GM23338 (cell line): ENCODE results near the gene SMYD3. TPM values are rescaled to one million over a fixed set of nuclear protein-coding genes. Genes with fewer than 3 reads are reported as not detected.

Experiments used
- ATAC-seq: fragments of 200-7000 bp; cut with Tn5 transposase; 3 replicates; pipeline ENCODE4 v1.9.1; 2020
- DNase-seq: peaks from one replicate; pipeline ENCODE4 v3.0.0-alpha.2; 2015; ENCODE audit warnings: low spot score
- H2AFZ ChIP-seq: fragments of 200-600 bp; sonication (generic); 2 replicates; pipeline ENCODE4 v1.8.0; 2016; ENCODE audit warnings: antibody characterized with exemption, mild to moderate bottlenecking, moderate library complexity
- H3F3A ChIP-seq: fragments of 200-600 bp; sonication (generic); replicated peaks from 2 replicates; pipeline ENCODE4 v1.8.0; 2017; ENCODE audit warnings: antibody characterized with exemption, mixed run types, low read depth
- H3K27ac ChIP-seq: fragments of 200-600 bp; sonication (generic); 2 replicates; pipeline ENCODE4 v1.6.1; 2016; ENCODE audit warnings: low read depth
- H3K27me3 ChIP-seq: fragments of 200-600 bp; sonication (generic); 2 replicates; pipeline ENCODE4 v1.8.0; 2016; ENCODE audit warnings: mild to moderate bottlenecking, mixed run types, moderate library complexity; ENCODE audit not compliant: insufficient read depth
- H3K36me3 ChIP-seq: fragments of 200-600 bp; sonication (generic); 2 replicates; pipeline ENCODE4 v1.8.0; 2016; ENCODE audit warnings: mild to moderate bottlenecking; ENCODE audit not compliant: insufficient read depth
- H3K4me1 ChIP-seq: fragments of 200-600 bp; sonication (generic); 2 replicates; pipeline ENCODE4 v1.8.0; 2016; ENCODE audit warnings: mild to moderate bottlenecking, moderate library complexity; ENCODE audit not compliant: insufficient read depth
- H3K4me2 ChIP-seq: fragments of 200-600 bp; sonication (generic); 2 replicates; pipeline ENCODE4 v1.7.1; 2017; ENCODE audit warnings: mixed run types
- H3K4me3 ChIP-seq: fragments of 200-600 bp; sonication (generic); 2 replicates; pipeline ENCODE4 v1.6.1; 2016; ENCODE audit warnings: mixed run types
- H3K79me2 ChIP-seq: fragments of 200-600 bp; sonication (generic); replicated peaks from 2 replicates; pipeline ENCODE4 v1.8.0; 2017; ENCODE audit warnings: mild to moderate bottlenecking; ENCODE audit not compliant: insufficient read depth
- H3K9me2 ChIP-seq: fragments of 200-600 bp; sonication (generic); 2 replicates; pipeline ENCODE4 v1.8.0; 2017; ENCODE audit not compliant: insufficient read depth
- H4K20me1 ChIP-seq: fragments of 200-600 bp; sonication (generic); replicated peaks from 2 replicates; pipeline ENCODE4 v1.8.0; 2017; ENCODE audit warnings: mild to moderate bottlenecking; ENCODE audit not compliant: insufficient read depth
- H3K27ac Mint-ChIP-seq: 2 replicates; pipeline ENCODE4 v1.8.0; 2020; ENCODE audit warnings: inconsistent platforms, mild to moderate bottlenecking, moderate library complexity, mixed read lengths
- H3K27me3 Mint-ChIP-seq: 3 replicates; pipeline ENCODE4 v1.8.0; 2022; ENCODE audit warnings: low read depth, mild to moderate bottlenecking, moderate library complexity, mixed read lengths, inconsistent platforms; ENCODE audit not compliant: insufficient read depth, poor library complexity
- H3K36me3 Mint-ChIP-seq: 3 replicates; pipeline ENCODE4 v1.8.0; 2021; ENCODE audit warnings: low read depth, mild to moderate bottlenecking, inconsistent platforms, moderate library complexity, mixed read lengths
- H3K4me1 Mint-ChIP-seq: 3 replicates; pipeline ENCODE4 v1.8.0; 2020; ENCODE audit warnings: mild to moderate bottlenecking, inconsistent platforms, mixed read lengths
- H3K4me3 Mint-ChIP-seq: 3 replicates; pipeline ENCODE4 v1.8.0; 2021; ENCODE audit warnings: moderate library complexity, mild to moderate bottlenecking, inconsistent platforms, mixed read lengths
- H3K9me3 Mint-ChIP-seq: 3 replicates; pipeline ENCODE4 v1.8.0; 2020; ENCODE audit warnings: moderate library complexity, mild to moderate bottlenecking, inconsistent platforms, mixed read lengths
- CREB1 ChIP-seq: fragments of 250-450 bp; sonication (Bioruptor Pico); IDR thresholded peaks from 2 replicates; pipeline ENCODE4 v1.5.0; 2020; ENCODE audit warnings: low read depth, mild to moderate bottlenecking, moderate library complexity
- CTCF ChIP-seq, 2 experiments: fragments of 200-600 bp in 1 of 2; sonication (generic) in 1 of 2; conservative IDR thresholded peaks; 2 replicates each; pipeline versions ENCODE4 v1.5.1 to v1.6.1; 2016 to 2017; ENCODE audit warnings: antibody characterized with exemption in 2 of 2, low read depth in 2 of 2, mild to moderate bottlenecking in 2 of 2, moderate library complexity in 1 of 2
- EZH2 ChIP-seq: fragments of 200-600 bp; sonication (generic); IDR thresholded peaks from one replicate; pipeline ENCODE4 v1.8.0; 2017; ENCODE audit warnings: antibody characterized with exemption, mild to moderate bottlenecking, low read depth; ENCODE audit not compliant: unreplicated experiment
- EZH2phosphoT487 ChIP-seq: fragments of 200-600 bp; sonication (generic); IDR thresholded peaks from one replicate; pipeline ENCODE4 v1.8.1; 2018; ENCODE audit warnings: antibody characterized with exemption; ENCODE audit not compliant: unreplicated experiment
- JUNB ChIP-seq: IDR thresholded peaks from one replicate; pipeline ENCODE4 v1.6.1; 2016; ENCODE audit warnings: antibody characterized with exemption; ENCODE audit not compliant: unreplicated experiment
- NANOG ChIP-seq: IDR thresholded peaks from 2 replicates; pipeline ENCODE4 v1.6.1; 2016; ENCODE audit warnings: antibody characterized with exemption, borderline replicate concordance
- POLR2AphosphoS5 ChIP-seq: IDR thresholded peaks from 2 replicates; pipeline ENCODE4 v1.6.1; 2016; ENCODE audit warnings: antibody characterized with exemption, low read depth
- REST ChIP-seq: IDR thresholded peaks from one replicate; pipeline ENCODE4 v1.6.1; 2018; ENCODE audit warnings: antibody characterized with exemption; ENCODE audit not compliant: unreplicated experiment
- STAT1 ChIP-seq: IDR thresholded peaks from one replicate; pipeline ENCODE4 v1.6.1; 2016; ENCODE audit warnings: antibody characterized with exemption; ENCODE audit not compliant: unreplicated experiment
- ZNF114 ChIP-seq: fragments of 250-450 bp; sonication (Bioruptor Pico); IDR thresholded peaks from 2 replicates; pipeline ENCODE4 v1.5.0; 2020; ENCODE audit warnings: mild to moderate bottlenecking, moderate library complexity
- ZNF331 ChIP-seq: fragments of 250-450 bp; sonication (Bioruptor Pico); IDR thresholded peaks from 2 replicates; pipeline ENCODE4 v1.5.0; 2020; ENCODE audit warnings: low read depth, mild to moderate bottlenecking, moderate library complexity
- ZNF462 ChIP-seq: fragments of 250-450 bp; sonication (Bioruptor Pico); IDR thresholded peaks from 2 replicates; pipeline ENCODE4 v1.5.0; 2020; ENCODE audit warnings: mild to moderate bottlenecking, moderate library complexity
- polyA plus RNA-seq: library from polyadenylated mRNA; unstranded; fragments of >200 nt; fragmentation: Nextera tagmentation; extraction: Ambion mirVana; gene quantifications from 2 replicates; pipeline ENCODE4 v1.2.1, GENCODE V29; 2016
- total RNA-seq: library from RNA; depleted of rRNA; stranded (reverse); fragments of >200 nt; shearing (Covaris generic); gene quantifications from 2 replicates; pipeline ENCODE4 v1.2.3, GENCODE V29; 2014
- TF ChIP-seq, protein P1 (sequence below): IDR thresholded peaks from 2 replicates; pipeline ENCODE4 v1.6.1; 2016; ENCODE audit warnings: antibody characterized with exemption

The SMYD3 gene
- total and polyA plus RNA-seq, 2 experiments from 2014 or later = 31.8 to 34.4 TPM

DNA sequence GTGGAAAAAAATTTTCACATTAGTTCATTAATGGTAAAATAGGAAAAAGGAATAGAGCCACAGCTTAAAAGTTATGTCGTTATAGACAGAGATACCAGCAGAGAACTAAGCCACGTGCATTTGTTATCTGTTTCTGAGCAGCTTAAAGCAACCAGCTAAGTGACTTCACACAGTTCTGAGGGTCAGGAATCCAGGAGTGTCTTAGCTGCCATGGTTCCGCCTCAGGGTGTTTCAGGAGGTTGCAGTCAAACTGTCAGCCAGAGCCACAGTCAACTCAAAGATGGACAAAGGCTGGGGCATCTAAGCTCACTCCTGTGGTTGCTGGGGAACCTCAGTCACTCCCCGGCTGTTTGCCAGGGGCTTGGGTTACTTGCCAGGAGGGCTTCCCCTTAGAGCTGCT is 515.8 kb downstream of the SMYD3 start:
- H3F3A ChIP-seq = no peaks in the 10 kb centered on the region
- H4K20me1 ChIP-seq = no peaks in the 10 kb centered on the region; the same call in 1 of the 2 replicates
- TF ChIP-seq ZNF114 (CRISPR knock-in tag) (no peak), REST (no peak), STAT1 (no peak), ZNF462 (CRISPR knock-in tag) (no peak), EZH2 (no peak), JUNB (no peak), NANOG (no peak), POLR2AphosphoS5 (no peak), CREB1 (CRISPR knock-in tag) (no peak), EZH2phosphoT487 (no peak), CTCF (conservative IDR thresholded peaks at IDR 0.05; ENCODE audit: low read depth in 2 of 2) (no peak), ZNF331 (CRISPR knock-in tag) (no peak)
- TF ChIP-seq, protein P1, sequence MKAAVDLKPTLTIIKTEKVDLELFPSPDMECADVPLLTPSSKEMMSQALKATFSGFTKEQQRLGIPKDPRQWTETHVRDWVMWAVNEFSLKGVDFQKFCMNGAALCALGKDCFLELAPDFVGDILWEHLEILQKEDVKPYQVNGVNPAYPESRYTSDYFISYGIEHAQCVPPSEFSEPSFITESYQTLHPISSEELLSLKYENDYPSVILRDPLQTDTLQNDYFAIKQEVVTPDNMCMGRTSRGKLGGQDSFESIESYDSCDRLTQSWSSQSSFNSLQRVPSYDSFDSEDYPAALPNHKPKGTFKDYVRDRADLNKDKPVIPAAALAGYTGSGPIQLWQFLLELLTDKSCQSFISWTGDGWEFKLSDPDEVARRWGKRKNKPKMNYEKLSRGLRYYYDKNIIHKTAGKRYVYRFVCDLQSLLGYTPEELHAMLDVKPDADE = no peak
- no peak overlapping the region for H3K4me3 ChIP-seq
- no peaks in the 10 kb centered on the region for H3K27me3 ChIP-seq
- Mint-ChIP-seq H3K36me3 (no peaks in the 10 kb centered on the region), H3K9me3 (no peaks in the 10 kb centered on the region), H3K4me1 (peaks cover 5% of the 10 kb centered on the region), H3K27ac (no peak overlapping the region), H3K27me3 (no peaks in the 10 kb centered on the region), H3K4me3 (no peak overlapping the region)
- no peak overlapping the region for H3K4me2 ChIP-seq
- H3K4me1 ChIP-seq = no peaks in the 10 kb centered on the region; the same call in 1 of the 2 replicates
- H2AFZ ChIP-seq = no peak overlapping the region
- H3K79me2 ChIP-seq = no peaks in the 10 kb centered on the region
- no peaks in the 10 kb centered on the region for H3K36me3 ChIP-seq
- ATAC-seq (no peak), DNase-seq (no peak)
- no peak overlapping the region for H3K27ac ChIP-seq
- H3K9me2 ChIP-seq = 0 out of 2 replicates have a peak, but pooled peaks cover 3% of the 10 kb centered on the region
